H9 (cell line): ENCODE results near the gene EPAS1. TPM values are rescaled to one million over a fixed set of nuclear protein-coding genes. Genes with fewer than 3 reads are reported as not detected.

Experiments
- DNase-seq: peaks from one replicate; pipeline ENCODE4 v3.0.0-alpha.2; 2017
- H2AFZ ChIP-seq: one replicate; pipeline ENCODE4 v1.6.1; 2013; ENCODE audit warnings: mild to moderate bottlenecking, low read length, control low read depth, moderate library complexity
- H2AK5ac ChIP-seq: 2 replicates; pipeline ENCODE4 v1.6.1; 2013; ENCODE audit warnings: low read length, control low read depth, mixed read lengths; ENCODE audit not compliant: insufficient read length
- H2BK120ac ChIP-seq: one replicate; pipeline ENCODE4 v1.6.1; 2013; ENCODE audit warnings: low read depth, mild to moderate bottlenecking, low read length, control low read depth, inconsistent platforms; ENCODE audit not compliant: poor library complexity, severe bottlenecking
- H2BK12ac ChIP-seq: 2 replicates; pipeline ENCODE4 v1.6.1; 2013; ENCODE audit warnings: low read length, control low read depth, mixed read lengths, low read depth; ENCODE audit not compliant: insufficient read length
- H2BK15ac ChIP-seq: 2 replicates; pipeline ENCODE4 v1.6.1; 2013; ENCODE audit warnings: low read depth, low read length, control low read depth
- H2BK20ac ChIP-seq: one replicate; pipeline ENCODE4 v1.6.1; 2013; ENCODE audit warnings: low read depth, mild to moderate bottlenecking, low read length, control low read depth, inconsistent platforms; ENCODE audit not compliant: poor library complexity, severe bottlenecking
- H2BK5ac ChIP-seq: 2 replicates; pipeline ENCODE4 v1.6.1; 2013; ENCODE audit warnings: low read length, control low read depth, mixed read lengths; ENCODE audit not compliant: insufficient read length
- H3K14ac ChIP-seq: 2 replicates; pipeline ENCODE4 v1.6.1; 2013; ENCODE audit warnings: low read length, control low read depth; ENCODE audit not compliant: insufficient read depth
- H3K18ac ChIP-seq: 2 replicates; pipeline ENCODE4 v1.6.1; 2013; ENCODE audit warnings: low read depth, mild to moderate bottlenecking, mixed read lengths, low read length, control low read depth; ENCODE audit not compliant: insufficient read length
- H3K23ac ChIP-seq: 2 replicates; pipeline ENCODE4 v1.6.1; 2013; ENCODE audit warnings: low read length, control low read depth, mixed read lengths, low read depth; ENCODE audit not compliant: insufficient read length
- H3K23me2 ChIP-seq: 2 replicates; pipeline ENCODE4 v1.6.1; 2013; ENCODE audit warnings: low read depth, mild to moderate bottlenecking, mixed read lengths, low read length, control low read depth; ENCODE audit not compliant: insufficient read length, poor library complexity, severe bottlenecking
- H3K27ac ChIP-seq: 2 replicates; pipeline ENCODE4 v1.5.1; 2013; ENCODE audit warnings: low read length, control low read depth, mixed read lengths, low read depth; ENCODE audit not compliant: insufficient read length
- H3K27me3 ChIP-seq: 2 replicates; pipeline ENCODE4 v1.6.1; 2013; ENCODE audit warnings: low read length, control low read depth, inconsistent platforms; ENCODE audit not compliant: insufficient read depth
- H3K4ac ChIP-seq: 2 replicates; pipeline ENCODE4 v1.6.1; 2013; ENCODE audit warnings: low read depth, mild to moderate bottlenecking, control low read depth, inconsistent platforms, low read length, moderate library complexity
- H3K4me1 ChIP-seq: 2 replicates; pipeline ENCODE4 v1.6.1; 2013; ENCODE audit warnings: low read length, control low read depth, inconsistent platforms; ENCODE audit not compliant: insufficient read depth
- H3K4me2 ChIP-seq: 2 replicates; pipeline ENCODE4 v1.6.1; 2013; ENCODE audit warnings: low read length, control low read depth, mixed read lengths; ENCODE audit not compliant: insufficient read length, insufficient read depth
- H3K56ac ChIP-seq: 2 replicates; pipeline ENCODE4 v1.6.1; 2013; ENCODE audit warnings: low read depth, mild to moderate bottlenecking, mixed read lengths, low read length, control low read depth; ENCODE audit not compliant: insufficient read length
- H3K79me1 ChIP-seq: 2 replicates; pipeline ENCODE4 v1.6.1; 2013; ENCODE audit warnings: low read depth, mild to moderate bottlenecking, moderate library complexity, low read length, control low read depth, inconsistent platforms; ENCODE audit not compliant: insufficient read depth, poor library complexity, severe bottlenecking
- H3K79me2 ChIP-seq: 2 replicates; pipeline ENCODE4 v1.6.1; 2013; ENCODE audit warnings: low read length, control low read depth, inconsistent platforms; ENCODE audit not compliant: insufficient read depth
- H3K9ac ChIP-seq: 2 replicates; pipeline ENCODE4 v1.6.1; 2013; ENCODE audit warnings: low read length, control low read depth, mixed read lengths; ENCODE audit not compliant: insufficient read length; ENCODE audit errors: extremely low read depth
- H3K9me3 ChIP-seq: one replicate; pipeline ENCODE4 v1.6.1; 2013; ENCODE audit warnings: low read depth, low read length, inconsistent platforms; ENCODE audit not compliant: control insufficient read depth
- H3T11ph ChIP-seq: one replicate; pipeline ENCODE4 v1.6.1; 2013; ENCODE audit warnings: mild to moderate bottlenecking, low read length, control low read depth, inconsistent platforms
- H4K20me1 ChIP-seq: one replicate; pipeline ENCODE4 v1.6.1; 2013; ENCODE audit not compliant: control insufficient read depth, insufficient read length, insufficient read depth
- H4K5ac ChIP-seq: 2 replicates; pipeline ENCODE4 v1.6.1; 2013; ENCODE audit warnings: low read depth, mild to moderate bottlenecking, mixed read lengths, low read length, control low read depth; ENCODE audit not compliant: insufficient read length
- H4K8ac ChIP-seq: replicated peaks from 2 replicates; pipeline ENCODE4 v1.6.1; 2013; ENCODE audit warnings: low read length, control low read depth, mixed read lengths, low read depth; ENCODE audit not compliant: insufficient read length
- H4K91ac ChIP-seq: 2 replicates; pipeline ENCODE4 v1.6.1; 2013; ENCODE audit warnings: low read depth, mild to moderate bottlenecking, moderate library complexity, mixed read lengths, low read length, control low read depth; ENCODE audit not compliant: insufficient read length
- H3K27ac Mint-ChIP-seq, 3 experiments: 2 replicates in 2 of 3; 3 replicates in 1 of 3; pipeline ENCODE4 v1.8.0; 2020 to 2021; ENCODE audit warnings: mixed read lengths in 3 of 3, mild to moderate bottlenecking in 1 of 3, moderate library complexity in 1 of 3
- H3K27me3 Mint-ChIP-seq: 2 replicates; pipeline ENCODE4 v1.8.0; 2021; ENCODE audit warnings: low read depth, mild to moderate bottlenecking, moderate library complexity, mixed read lengths
- H3K36me3 Mint-ChIP-seq, 3 experiments: 2 replicates in 2 of 3; 3 replicates in 1 of 3; pipeline ENCODE4 v1.8.0; 2020 to 2021; ENCODE audit warnings: low read depth in 3 of 3, mixed read lengths in 3 of 3; ENCODE audit not compliant: insufficient read depth in 1 of 3
- H3K4me1 Mint-ChIP-seq, 2 experiments: 2 replicates each; pipeline ENCODE4 v1.8.0; 2020; ENCODE audit warnings: mixed read lengths in 2 of 2
- H3K4me3 Mint-ChIP-seq, 2 experiments: 2 replicates in 1 of 2; 3 replicates in 1 of 2; pipeline ENCODE4 v1.8.0; 2020 to 2021; ENCODE audit warnings: mild to moderate bottlenecking in 2 of 2, mixed read lengths in 2 of 2, moderate library complexity in 1 of 2
- H3K9me3 Mint-ChIP-seq, 2 experiments: 2 replicates in 1 of 2; 3 replicates in 1 of 2; pipeline ENCODE4 v1.8.0; 2020; ENCODE audit warnings: mild to moderate bottlenecking in 2 of 2, mixed read lengths in 2 of 2, moderate library complexity in 1 of 2
- CTCF ChIP-seq: fragments of 200-600 bp; sonication (generic); conservative IDR thresholded peaks from 3 replicates; pipeline ENCODE4 v1.8.0; 2021; ENCODE audit warnings: antibody characterized with exemption, mild to moderate bottlenecking
- WGBS: extraction: QIAGEN DNeasy Blood & Tissue Kit; methylation state at CpG from one replicate; pipeline ENCODE4 v1.1.7; 2013; ENCODE audit warnings: missing lambda C conversion rate, low lambda C conversion rate, mixed read lengths; ENCODE audit not compliant: insufficient read length; ENCODE audit errors: extremely low coverage; 5-methylcytosine and 5-hydroxymethylcytosine counted together
- total RNA-seq: library from RNA; stranded (reverse); gene quantifications from 2 replicates; pipeline ENCODE4 v1.2.1, GENCODE V29; 2021

EPAS1 gene
- total RNA-seq, 1 experiment from 2014 or later, result 1.1 TPM

- Mint-ChIP-seq H3K27ac (no peak overlapping the region), H3K9me3 (no peaks in the 10 kb centered on the region)
- no peaks in the 10 kb centered on the region for H3K79me1 ChIP-seq
These were observed 102.8 kb downstream of the EPAS1 start for GRCh38 chr2:46400016-46400415.

More at GRCh38 chr2:46400016-46400415, 102.8 kb downstream of the EPAS1 start:
- Histone ChIP-seq H3K9ac (no peak overlapping the region), H4K5ac (no peak overlapping the region), H2BK12ac (no peak overlapping the region), H3K4me1 (no peaks in the 10 kb centered on the region), H4K91ac (no peak overlapping the region), H3K79me2 (no peaks in the 10 kb centered on the region), H3K18ac (no peak overlapping the region), H2BK120ac (no peak overlapping the region), H2AFZ (no peak overlapping the region), H2BK20ac (no peak overlapping the region), H3K9me3 (no peaks in the 10 kb centered on the region), H3K27me3 (no peaks in the 10 kb centered on the region), H3T11ph (no peak overlapping the region), H4K20me1 (no peaks in the 10 kb centered on the region), H3K56ac (no peak overlapping the region), H3K14ac (no peak overlapping the region), H2BK5ac (no peak overlapping the region), H3K4me2 (no peak overlapping the region), H3K4ac (no peak overlapping the region), H3K23me2 (no peaks in the 10 kb centered on the region), H3K23ac (no peak overlapping the region), H4K8ac (no peak overlapping the region), H2AK5ac (no peak overlapping the region), H3K27ac (no peak overlapping the region), H2BK15ac (no peak overlapping the region)
- Mint-ChIP-seq H3K4me1 (0 out of 4 replicates have a peak, but pooled peaks cover 0 to 2% of the 10 kb centered on the region in 2 experiments), H3K4me3 (no peak overlapping the region), H3K27me3 (peaks cover 2% of the 10 kb centered on the region; the same call in 1 of the 2 replicates), H3K36me3 (no peaks in the 10 kb centered on the region)
- no peak for DNase-seq
- no CpG with 5 or more reads among the region's 1 CpG for WGBS
- no peak for TF ChIP-seq CTCF
